Upper lobe of right lung (tissue), 1 donor: ENCODE data around the gene EML5. TPM values are rescaled to one million over a fixed set of nuclear protein-coding genes. Genes with fewer than 3 reads are reported as not detected.

Experiments
- ATAC-seq: fragments of 200-7000 bp; cut with Tn5 transposase; one replicate; pipeline ENCODE4 v1.9.1; 2020; ENCODE audit warnings: mild to moderate bottlenecking, moderate library complexity
- DNase-seq: peaks from one replicate; pipeline ENCODE4 v3.0.0-alpha.2; 2020
- H3K27ac ChIP-seq: fragments of 200-600 bp; one replicate; pipeline ENCODE4 v1.8.0; 2022
- H3K27me3 ChIP-seq: fragments of 200-600 bp; one replicate; pipeline ENCODE4 v1.8.0; 2022; ENCODE audit warnings: mild to moderate bottlenecking
- H3K36me3 ChIP-seq: fragments of 200-600 bp; one replicate; pipeline ENCODE4 v1.8.0; 2022
- H3K4me1 ChIP-seq: fragments of 200-600 bp; one replicate; pipeline ENCODE4 v1.8.0; 2022
- H3K4me3 ChIP-seq: fragments of 200-600 bp; one replicate; pipeline ENCODE4 v1.8.0; 2022; ENCODE audit warnings: mild to moderate bottlenecking
- H3K9me3 ChIP-seq: fragments of 200-600 bp; one replicate; pipeline ENCODE4 v1.8.0; 2022
- CTCF ChIP-seq: fragments of 200-600 bp; IDR thresholded peaks from one replicate; pipeline ENCODE4 v1.8.0; 2022; ENCODE audit warnings: antibody characterized with exemption
- intact Hi-C: fragments of 100-400 bp; cut with DNase I; formaldehyde crosslinking; loops from one replicate; pipeline ENCODE4 v1.11.0; 2022
- total RNA-seq: library from RNA; stranded (reverse); fragmentation: NEBNext Ultra II Directional; extraction: Animal tissue kit (Norgen Biotek cat#: 25700); gene quantifications from one replicate; pipeline ENCODE4 v1.2.1, GENCODE V29; 2021
- donor health status: DM: no; HTN: yes; CAD: no; lungs with severe emphysema.

Gene EML5
- total RNA-seq, 1 donor from 2014 or later: 2.3 TPM

GRCh38 chr14:88727057-88727456 is 65.7 kb downstream of the EML5 start:
- no peak for TF ChIP-seq CTCF
- DNase-seq (no peak), ATAC-seq (no peak)
- H3K27me3 ChIP-seq: no peaks in the 10 kb centered on the region
- no peaks in the 10 kb centered on the region for H3K36me3 ChIP-seq
- H3K27ac ChIP-seq: no peak overlapping the region
- intact Hi-C loops: no loop called here
- no peak overlapping the region for H3K4me3 ChIP-seq
- H3K9me3 ChIP-seq: no peaks in the 10 kb centered on the region
- no peaks in the 10 kb centered on the region for H3K4me1 ChIP-seq

GRCh38 chr14:88710709-88711108 is 82.0 kb downstream of the EML5 start:
- Histone ChIP-seq H3K4me1 (no peaks in the 10 kb centered on the region), H3K27me3 (no peaks in the 10 kb centered on the region), H3K4me3 (no peak overlapping the region), H3K27ac (no peak overlapping the region), H3K36me3 (no peaks in the 10 kb centered on the region), H3K9me3 (no peaks in the 10 kb centered on the region)
- no peak for DNase-seq
- TF ChIP-seq CTCF: no peak
- intact Hi-C loops: no loop called here
- no peak for ATAC-seq

GRCh38 chr14:88707088-88707487 is 85.7 kb downstream of the EML5 start:
- intact Hi-C loops: no loop called here
- no peak overlapping the region for H3K27ac ChIP-seq
- no peaks in the 10 kb centered on the region for H3K27me3 ChIP-seq
- H3K36me3 ChIP-seq: no peaks in the 10 kb centered on the region
- H3K4me3 ChIP-seq: no peak overlapping the region
- TF ChIP-seq CTCF: no peak
- H3K9me3 ChIP-seq: no peaks in the 10 kb centered on the region
- H3K4me1 ChIP-seq: no peaks in the 10 kb centered on the region
- DNase-seq (no peak), ATAC-seq (no peak)

- no peaks in the 10 kb centered on the region for H3K27me3 ChIP-seq
- TF ChIP-seq CTCF: no peak
- H3K4me1 ChIP-seq: no peaks in the 10 kb centered on the region
- H3K9me3 ChIP-seq: no peaks in the 10 kb centered on the region
- ATAC-seq: no peak
- H3K4me3 ChIP-seq: no peak overlapping the region
- no peaks in the 10 kb centered on the region for H3K36me3 ChIP-seq
- DNase-seq: no peak
- intact Hi-C loops: no loop called here
- H3K27ac ChIP-seq: no peak overlapping the region
Measured at GRCh38 chr14:88706425-88706824, 86.3 kb downstream of the EML5 start.

GRCh38 chr14:88698651-88699050 is 94.1 kb downstream of the EML5 start:
- no peaks in the 10 kb centered on the region for H3K36me3 ChIP-seq
- no peak for DNase-seq
- H3K27me3 ChIP-seq: no peaks in the 10 kb centered on the region
- no peak overlapping the region for H3K27ac ChIP-seq
- H3K9me3 ChIP-seq: no peaks in the 10 kb centered on the region
- no peak overlapping the region for H3K4me3 ChIP-seq
- no peak for TF ChIP-seq CTCF
- no peak for ATAC-seq
- intact Hi-C loops: no loop called here
- no peaks in the 10 kb centered on the region for H3K4me1 ChIP-seq

GRCh38 chr14:88695870-88696269 is 96.9 kb downstream of the EML5 start:
- H3K36me3 ChIP-seq: no peaks in the 10 kb centered on the region
- DNase-seq (no peak), ATAC-seq (no peak)
- H3K9me3 ChIP-seq: no peaks in the 10 kb centered on the region
- H3K4me3 ChIP-seq: no peak overlapping the region
- intact Hi-C loops: no loop called here
- H3K27ac ChIP-seq: no peak overlapping the region
- H3K4me1 ChIP-seq: no peaks in the 10 kb centered on the region
- H3K27me3 ChIP-seq: no peaks in the 10 kb centered on the region
- TF ChIP-seq CTCF: no peak
